ENCODE data around the gene IL26. TPM values are rescaled to one million over a fixed set of nuclear protein-coding genes. Genes with fewer than 3 reads are reported as not detected.

IL26 gene
- polyA plus RNA-seq (ENCODE audit: insufficient read length in 10 of 10) = not detected
- long read RNA-seq, donor 1 = 0 reads
- long read RNA-seq, donor 2 = 0 reads
- long read RNA-seq, donor 3 = 0 reads
- long read RNA-seq, donor 4 = 0 reads
- long read RNA-seq, donor 5 = 0 reads
- long read RNA-seq, donor 6 = 0 reads
- long read RNA-seq, donor 7 = 0 reads
- long read RNA-seq, donor 8 = 0 reads
- long read RNA-seq, donor 9 = 0 reads

- no peak for DNase-seq
These were observed at the start of gene IL26 for GRCh38 chr12:68225576-68226476. TSS of gene IL26 (minus strand) at chr12:68225810. CDS start at chr12:68225756, 54 bp downstream.

- no peak for DNase-seq
These were observed 47.1 kb upstream of the IL26 start for GRCh38 chr12:68272732-68273131.

GRCh38 chr12:68271346-68271745 lies 45.7 kb upstream of the IL26 start:
- DNase-seq = no peak

- no peak for DNase-seq
These were observed 44.7 kb upstream of the IL26 start for GRCh38 chr12:68270358-68270757.

GRCh38 chr12:68269779-68270178 lies 44.2 kb upstream of the IL26 start:
- DNase-seq = no peak

GRCh38 chr12:68268967-68269366 lies 43.4 kb upstream of the IL26 start:
- no peak for DNase-seq

- peak in 1 of 3 donors; percentile 83 for DNase-seq
These were observed 42.3 kb upstream of the IL26 start for GRCh38 chr12:68267892-68268396.

- DNase-seq = peak in 1 of 3 donors; percentile 68
These were observed 39.2 kb upstream of the IL26 start for GRCh38 chr12:68264857-68265256.

- no peak for DNase-seq
These were observed 38.7 kb upstream of the IL26 start for GRCh38 chr12:68264158-68264855.

GRCh38 chr12:68263366-68263765 lies 37.8 kb upstream of the IL26 start:
- no peak for DNase-seq

- DNase-seq = no peak
These were observed 36.3 kb upstream of the IL26 start for GRCh38 chr12:68261896-68262295.

- no peak for DNase-seq
These were observed 34.5 kb upstream of the IL26 start for GRCh38 chr12:68260153-68260552.

- peak in 1 of 3 donors; percentile 59 for DNase-seq
These were observed 33.8 kb upstream of the IL26 start for GRCh38 chr12:68259318-68259940.

- no peak for DNase-seq
These were observed 27.9 kb upstream of the IL26 start, which contains the start of gene IL22 for GRCh38 chr12:68253504-68253903. TSS of gene IL22 (minus strand) at chr12:68253604. CDS start at chr12:68253448, 156 bp downstream.

GRCh38 chr12:68252077-68252476 lies 26.5 kb upstream of the IL26 start:
- DNase-seq = no peak

GRCh38 chr12:68250454-68250853 lies 24.8 kb upstream of the IL26 start:
- no peak for DNase-seq

- no peak for DNase-seq
These were observed 22.2 kb upstream of the IL26 start for GRCh38 chr12:68247785-68248184.

- no peak for DNase-seq
These were observed 20.7 kb upstream of the IL26 start for GRCh38 chr12:68246350-68246749.

- peak in 2 of 3 donors; percentile 36 to 75 for DNase-seq
These were observed 19.8 kb upstream of the IL26 start for GRCh38 chr12:68245180-68246021.

- no peak for DNase-seq
These were observed 17.2 kb upstream of the IL26 start for GRCh38 chr12:68242777-68243176.

GRCh38 chr12:68240975-68241374 lies 15.4 kb upstream of the IL26 start:
- peak in 1 of 3 donors; percentile 4 for DNase-seq
